SIG-M5 treated with dmso at 0.1 percent for 504 hours (cell line): Measurements from ENCODE around the gene CADPS.
A peak's percentile ranks its signal among the peaks of the same experiment; 100 is the strongest.
"Not testable (repeated sequence)": the region's sequence is repeated elsewhere in the genome, so short reads cannot be mapped to it uniquely, and the experiment has no call there.

ENCODE experiments used
- DNase-seq: peaks from one replicate; lab custom pipeline; 2025; ENCODE audit not compliant: unreplicated experiment; lab: John Stamatoyannopoulos, UW

Gene CADPS

GRCh38 chr3:62602129-62602770, 273.0 kb downstream of the CADPS start:
- no peak for DNase-seq

- peak; percentile 35 for DNase-seq
Measured at GRCh38 chr3:62601238-62602070, 273.8 kb downstream of the CADPS start.

- DNase-seq: no peak
Measured at GRCh38 chr3:62600033-62600432, 275.2 kb downstream of the CADPS start.

DNA sequence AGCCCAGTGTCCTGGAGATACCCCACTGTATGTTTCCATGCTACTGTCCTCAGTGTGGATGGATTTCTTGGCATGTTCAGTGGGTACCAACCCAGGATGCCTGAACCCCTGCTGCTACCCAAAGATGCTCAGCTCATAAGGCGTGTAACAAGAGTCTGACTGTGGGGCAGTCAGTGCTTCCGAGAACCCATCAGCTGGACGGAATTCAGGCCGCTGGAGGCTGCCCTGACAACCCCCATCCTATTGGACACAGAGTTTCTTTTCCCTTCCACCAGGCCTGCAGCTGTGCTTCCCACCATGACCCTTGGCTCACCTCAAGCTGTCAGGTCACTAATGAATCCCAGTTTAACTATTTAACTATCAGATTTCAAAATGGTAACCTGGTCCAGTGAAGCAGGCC, 277.7 kb downstream of the CADPS start:
- no peak for DNase-seq

- DNase-seq: no peak
Measured at GRCh38 chr3:62592408-62592807, 282.8 kb downstream of the CADPS start.

DNA sequence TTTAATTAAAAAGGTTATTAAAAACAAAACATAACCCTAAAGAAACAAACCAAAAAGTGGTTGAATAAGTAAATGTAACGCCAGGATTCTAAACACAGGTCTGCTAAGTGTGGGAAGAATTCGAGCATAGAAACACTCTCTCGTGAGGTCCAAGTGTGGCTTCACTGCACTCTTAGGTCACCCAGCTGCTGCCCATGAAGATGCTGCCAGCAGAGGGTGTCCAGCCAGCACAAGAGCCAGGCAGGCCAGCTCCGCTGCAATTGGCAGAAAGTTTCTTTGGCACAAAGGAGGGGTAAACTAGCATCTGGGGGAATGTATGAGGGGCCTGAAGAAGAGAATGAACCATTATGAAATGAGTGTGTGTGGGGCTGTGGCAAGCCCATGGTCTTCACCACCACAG, 286.1 kb downstream of the CADPS start:
- DNase-seq: no peak

- no peak for DNase-seq
Measured at GRCh38 chr3:62587579-62588031, 287.6 kb downstream of the CADPS start.

- DNase-seq: no peak
Measured at GRCh38 chr3:62587169-62587568, 288.0 kb downstream of the CADPS start.

DNA sequence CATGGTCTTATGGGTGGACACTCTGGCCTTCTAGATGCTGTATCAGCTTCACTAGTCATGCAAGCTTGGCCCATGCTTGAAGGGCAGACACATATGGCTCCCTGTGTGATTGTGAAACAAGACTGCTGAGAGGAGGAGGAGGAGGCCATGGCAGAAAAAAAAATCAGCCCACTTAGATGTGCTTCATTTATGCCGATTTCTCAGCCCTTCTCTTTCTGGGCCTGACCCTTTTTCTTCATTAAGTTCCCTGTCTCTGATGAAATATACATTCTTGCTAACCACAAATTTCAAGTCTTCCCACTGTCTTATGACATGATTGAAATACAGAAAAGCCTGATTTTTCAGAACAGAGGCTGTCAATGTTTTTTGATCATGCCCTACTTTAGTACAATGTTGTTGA, 288.9 kb downstream of the CADPS start:
- DNase-seq: no peak

DNA sequence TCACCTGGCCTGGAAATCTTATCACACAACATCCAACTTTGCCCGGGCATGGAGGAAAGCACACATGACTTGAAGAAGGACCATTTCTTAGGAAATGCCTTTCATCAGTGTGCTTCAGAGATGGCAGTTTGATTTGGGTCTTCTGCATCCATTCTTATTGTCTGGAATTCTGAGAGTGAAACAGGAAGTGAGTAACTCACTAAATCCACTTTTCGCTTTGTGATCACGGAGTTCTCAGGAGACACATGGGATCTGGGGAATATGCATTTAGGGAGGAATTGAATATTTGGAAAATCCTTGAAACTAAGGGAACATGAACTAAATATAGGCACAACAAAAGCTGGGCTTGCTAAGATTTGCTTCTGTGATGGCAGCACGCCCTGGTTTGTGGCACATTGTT, 289.4 kb downstream of the CADPS start:
- no peak for DNase-seq

GRCh38 chr3:62584636-62585035, 290.6 kb downstream of the CADPS start:
- DNase-seq: no peak

GRCh38 chr3:62582495-62583172, 292.6 kb downstream of the CADPS start:
- DNase-seq: no peak

DNA sequence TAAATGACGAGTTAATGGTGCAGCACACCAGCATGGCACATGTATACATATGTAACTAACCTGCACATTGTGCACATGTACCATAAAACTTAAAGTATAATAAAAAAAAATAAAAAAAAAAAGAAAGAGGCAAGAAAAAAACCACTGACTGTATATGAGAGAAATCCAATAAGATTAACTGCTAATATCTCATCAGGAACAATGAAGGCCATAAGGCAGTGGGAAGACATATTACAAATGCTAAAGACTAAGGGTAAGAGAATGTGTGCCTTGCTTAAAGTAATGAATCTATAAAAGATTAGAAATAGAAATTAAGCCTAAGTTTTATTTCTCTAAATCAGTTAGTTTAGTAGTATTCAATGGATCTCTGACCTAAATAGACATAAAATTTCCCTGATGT, 294.7 kb downstream of the CADPS start:
- not testable (repeated sequence) for DNase-seq

DNA sequence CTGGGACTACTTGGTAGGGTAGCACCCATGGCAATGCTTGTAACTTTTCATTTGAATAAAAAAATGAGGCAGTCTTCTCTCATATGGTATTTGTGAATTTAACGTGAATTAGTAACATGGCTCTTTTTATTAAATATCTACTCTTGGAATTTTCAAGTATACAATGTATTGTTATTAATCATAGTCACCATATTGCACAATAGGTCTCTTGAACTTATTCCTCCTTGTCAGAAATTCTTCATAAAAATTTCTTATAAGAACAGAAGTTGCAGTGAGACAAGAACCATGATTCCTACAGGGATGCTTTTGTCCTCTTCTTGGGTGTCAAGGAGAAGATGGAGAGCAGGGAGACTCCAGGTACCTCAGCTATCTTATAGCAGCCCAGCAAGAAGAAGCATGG, 298.1 kb downstream of the CADPS start:
- DNase-seq: no peak

GRCh38 chr3:62574266-62574898, 300.8 kb downstream of the CADPS start:
- peak; percentile 76 for DNase-seq

- no peak for DNase-seq
Measured at GRCh38 chr3:62571916-62572315, 303.3 kb downstream of the CADPS start.

DNA sequence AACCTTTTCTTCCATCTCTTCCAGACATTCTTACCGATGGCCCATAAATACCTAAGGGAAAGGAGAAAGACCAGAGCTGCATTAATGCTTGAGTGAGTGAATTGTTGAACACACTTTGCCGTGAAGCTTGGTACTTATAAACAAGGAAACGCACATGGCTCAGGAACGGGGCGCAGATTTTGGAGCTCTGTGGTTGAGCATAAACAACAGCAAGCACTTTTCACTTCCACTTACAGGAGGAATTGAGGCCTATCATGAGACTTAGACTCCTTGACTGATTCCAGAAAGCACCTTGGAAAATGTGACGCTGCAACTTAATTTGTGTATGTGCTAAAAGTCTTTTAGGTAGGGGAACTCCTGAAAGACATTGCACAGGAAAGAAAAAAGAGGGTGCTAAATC, 304.3 kb downstream of the CADPS start:
- no peak for DNase-seq

DNA sequence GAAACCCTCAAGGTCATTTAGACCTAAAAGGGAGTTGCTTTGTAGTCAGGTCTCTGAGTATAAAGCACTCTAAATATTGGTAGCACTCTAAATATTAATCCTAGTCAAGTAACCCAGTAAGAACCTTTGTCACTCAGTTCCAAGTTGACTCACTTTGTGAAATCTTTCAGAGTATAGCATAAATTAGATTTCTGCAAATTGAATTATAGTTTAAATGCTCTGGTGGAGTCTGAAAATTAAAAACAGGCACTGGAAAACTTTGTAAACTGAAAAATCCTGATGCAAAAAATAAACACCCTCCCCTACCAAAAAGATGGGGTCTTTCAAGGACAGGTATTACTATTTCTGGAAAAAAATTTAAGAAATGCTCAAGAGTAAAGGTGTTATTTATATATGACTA, 305.6 kb downstream of the CADPS start:
- DNase-seq: no peak

DNA sequence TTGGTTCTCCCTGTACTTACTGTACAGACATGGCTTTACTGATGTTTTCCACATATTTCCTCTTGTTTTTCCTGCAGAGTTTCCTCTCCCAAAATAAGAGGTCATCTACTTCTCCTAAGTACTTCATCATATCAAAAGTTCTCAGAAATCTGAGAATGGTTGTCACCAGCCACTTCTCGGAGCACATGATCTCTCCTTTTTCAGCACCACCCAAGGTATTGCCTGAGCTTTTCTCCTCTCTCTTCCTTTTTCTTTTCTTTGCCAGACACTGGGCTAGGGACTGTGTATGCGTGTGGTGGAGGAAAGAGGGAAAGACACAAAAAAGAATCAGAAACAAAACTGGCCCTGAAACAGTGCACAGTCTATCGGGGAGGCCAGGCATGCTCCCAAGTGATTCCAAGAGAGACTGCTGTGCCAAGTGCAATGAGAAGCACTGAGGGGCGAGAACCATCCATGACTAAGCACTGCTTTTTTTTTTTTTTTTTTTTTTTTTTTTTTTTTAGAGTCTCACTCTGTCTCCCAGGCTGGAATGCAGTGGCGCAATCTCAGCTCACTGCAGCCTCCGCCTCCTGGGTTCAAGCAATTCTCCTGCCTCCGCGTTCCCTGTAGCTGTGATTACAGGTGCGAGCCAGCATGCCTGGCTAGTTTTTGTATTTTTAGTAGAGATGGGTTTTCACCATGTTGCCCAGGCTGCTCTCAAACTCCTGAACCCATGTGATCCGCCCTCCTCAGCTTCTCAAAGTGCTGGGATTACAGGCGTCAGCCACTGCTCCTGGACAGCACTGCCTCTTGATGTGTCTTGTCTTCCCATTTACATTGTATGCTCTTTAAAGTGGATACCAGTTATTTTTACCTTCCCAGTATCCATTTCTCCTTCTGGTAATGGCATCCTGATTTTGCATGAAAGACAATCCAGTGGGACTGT, 307.9 kb downstream of the CADPS start:
- DNase-seq: no peak

DNA sequence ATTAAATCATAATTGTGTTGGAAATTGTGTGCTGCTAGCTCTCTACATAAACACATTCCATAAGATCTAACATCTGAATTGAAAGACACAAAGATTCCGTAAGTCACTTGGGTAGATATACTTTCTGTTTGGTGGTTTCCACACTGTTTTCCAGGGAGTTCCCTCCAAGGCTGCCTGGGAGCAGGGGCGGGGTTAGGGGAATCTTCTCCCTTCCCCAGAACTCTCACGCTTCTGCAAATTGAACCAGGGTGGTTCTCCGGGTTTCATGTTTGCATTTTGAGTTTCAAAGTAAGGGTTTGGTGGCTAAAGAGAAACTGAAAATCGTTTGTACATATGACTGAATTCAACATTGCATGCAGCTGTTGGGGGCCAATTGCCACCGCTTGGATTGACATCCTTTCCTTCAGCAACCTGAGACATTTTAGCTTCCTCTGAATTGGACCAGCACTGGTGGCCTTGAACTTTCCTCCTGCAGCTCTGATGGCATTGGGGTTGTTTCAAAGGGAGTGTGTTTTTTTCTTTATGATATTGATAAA, 309.1 kb downstream of the CADPS start:
- DNase-seq: no peak
